GM10266 (cell line): ENCODE data around the gene ADORA2A.

ENCODE experiments used
- DNase-seq: peaks from one replicate; pipeline ENCODE4 v3.0.0; 2012; ENCODE audit errors: extremely low spot score
- TF ChIP-seq, protein P1 (sequence below): IDR thresholded peaks from 2 replicates; pipeline ENCODE4 v1.5.1; 2012; ENCODE audit warnings: mild to moderate bottlenecking, low read depth; ENCODE audit not compliant: control insufficient read depth, insufficient read depth; ENCODE audit errors: missing control alignments

ADORA2A gene

DNA sequence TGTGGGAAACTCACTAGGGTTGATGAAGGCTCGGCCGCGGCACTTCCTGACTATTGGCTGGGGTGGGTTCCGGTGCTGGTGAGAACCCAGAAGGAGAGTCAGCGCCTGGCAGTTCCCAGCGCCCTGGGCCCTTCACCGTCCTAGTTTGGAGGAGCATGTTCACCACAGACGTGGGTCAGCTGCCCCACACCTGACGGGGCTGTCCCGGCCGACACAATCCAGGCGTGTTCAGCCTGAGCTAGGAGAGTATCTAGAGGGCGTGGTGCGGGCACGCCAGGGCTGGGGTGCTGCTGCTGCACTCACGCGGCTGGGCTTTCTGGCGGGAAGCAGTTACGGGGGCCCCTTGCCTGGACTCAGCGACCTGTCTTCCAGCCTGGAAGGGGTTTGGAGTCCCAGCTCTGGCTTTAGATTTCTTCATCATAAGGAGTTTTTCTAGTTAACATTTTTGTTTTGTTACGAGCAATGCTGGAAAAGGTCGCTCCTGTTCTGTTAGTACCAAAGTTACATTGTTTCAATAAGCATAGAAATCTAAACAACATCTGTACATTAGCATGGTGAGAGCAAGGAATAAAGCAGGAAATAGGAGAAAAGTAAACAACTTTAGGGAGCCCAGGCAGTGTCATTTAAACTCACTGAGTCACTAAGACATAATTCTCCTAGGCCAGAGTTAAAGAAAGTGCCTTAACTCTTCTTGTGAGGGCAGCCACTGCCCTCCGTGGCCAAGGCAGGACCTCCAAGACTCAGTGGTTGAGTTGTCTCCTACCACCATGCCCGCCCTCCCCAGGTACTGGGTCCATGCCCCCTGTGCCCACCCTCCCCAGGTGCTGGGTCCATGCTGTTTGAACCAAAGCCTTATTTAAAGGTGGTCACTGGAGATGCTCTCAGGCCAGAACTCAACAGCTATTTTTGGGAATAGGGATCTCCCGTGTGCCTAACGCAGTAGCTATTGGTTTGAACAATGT is 12.1 kb upstream of the ADORA2A start:
- TF ChIP-seq, protein P1, sequence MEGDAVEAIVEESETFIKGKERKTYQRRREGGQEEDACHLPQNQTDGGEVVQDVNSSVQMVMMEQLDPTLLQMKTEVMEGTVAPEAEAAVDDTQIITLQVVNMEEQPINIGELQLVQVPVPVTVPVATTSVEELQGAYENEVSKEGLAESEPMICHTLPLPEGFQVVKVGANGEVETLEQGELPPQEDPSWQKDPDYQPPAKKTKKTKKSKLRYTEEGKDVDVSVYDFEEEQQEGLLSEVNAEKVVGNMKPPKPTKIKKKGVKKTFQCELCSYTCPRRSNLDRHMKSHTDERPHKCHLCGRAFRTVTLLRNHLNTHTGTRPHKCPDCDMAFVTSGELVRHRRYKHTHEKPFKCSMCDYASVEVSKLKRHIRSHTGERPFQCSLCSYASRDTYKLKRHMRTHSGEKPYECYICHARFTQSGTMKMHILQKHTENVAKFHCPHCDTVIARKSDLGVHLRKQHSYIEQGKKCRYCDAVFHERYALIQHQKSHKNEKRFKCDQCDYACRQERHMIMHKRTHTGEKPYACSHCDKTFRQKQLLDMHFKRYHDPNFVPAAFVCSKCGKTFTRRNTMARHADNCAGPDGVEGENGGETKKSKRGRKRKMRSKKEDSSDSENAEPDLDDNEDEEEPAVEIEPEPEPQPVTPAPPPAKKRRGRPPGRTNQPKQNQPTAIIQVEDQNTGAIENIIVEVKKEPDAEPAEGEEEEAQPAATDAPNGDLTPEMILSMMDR, result no peak
- no peak for DNase-seq

DNA sequence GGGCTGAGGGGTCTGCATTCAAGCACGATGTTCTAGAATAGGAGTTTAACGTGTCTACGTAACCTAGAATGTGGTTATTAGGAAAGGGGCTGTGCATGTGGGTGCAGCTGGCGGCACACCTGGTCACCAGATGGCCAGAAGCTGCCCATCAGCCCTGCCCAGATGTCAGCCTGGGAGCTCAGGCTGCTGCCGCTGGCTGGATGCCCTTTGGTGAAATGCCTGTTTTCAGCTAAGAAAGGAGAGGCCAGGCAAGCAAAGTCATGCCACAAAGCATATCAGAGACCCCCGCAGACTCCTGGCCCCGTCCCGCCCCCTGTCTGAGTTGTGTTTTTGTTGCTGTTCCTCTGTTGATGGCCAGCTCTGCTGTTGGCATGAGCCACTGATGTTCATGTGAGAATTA is 11.3 kb upstream of the ADORA2A start:
- TF ChIP-seq, protein P1, result no peak
- no peak for DNase-seq

DNA sequence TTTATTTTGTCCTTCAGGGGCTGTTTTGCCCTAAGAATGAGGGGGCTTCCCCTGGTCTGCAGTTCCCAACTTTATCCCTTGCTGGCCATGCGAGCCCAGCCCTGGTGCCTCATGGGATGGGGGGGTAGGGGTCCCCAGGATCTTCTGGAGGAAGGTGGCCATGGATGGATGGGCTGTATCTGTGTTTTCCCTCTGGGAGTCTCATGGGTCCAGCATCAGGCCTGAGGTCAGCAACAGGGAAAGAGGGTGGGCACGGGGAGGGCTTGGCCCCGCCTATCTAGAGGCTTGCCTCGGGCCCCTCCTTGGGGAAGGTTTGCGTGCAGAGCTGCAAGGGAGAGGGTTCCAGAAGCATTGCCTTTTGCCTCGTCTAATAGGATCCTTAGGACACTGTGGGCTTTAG is 10.8 kb upstream of the ADORA2A start:
- no peak for DNase-seq
- TF ChIP-seq, protein P1, result no peak

DNA sequence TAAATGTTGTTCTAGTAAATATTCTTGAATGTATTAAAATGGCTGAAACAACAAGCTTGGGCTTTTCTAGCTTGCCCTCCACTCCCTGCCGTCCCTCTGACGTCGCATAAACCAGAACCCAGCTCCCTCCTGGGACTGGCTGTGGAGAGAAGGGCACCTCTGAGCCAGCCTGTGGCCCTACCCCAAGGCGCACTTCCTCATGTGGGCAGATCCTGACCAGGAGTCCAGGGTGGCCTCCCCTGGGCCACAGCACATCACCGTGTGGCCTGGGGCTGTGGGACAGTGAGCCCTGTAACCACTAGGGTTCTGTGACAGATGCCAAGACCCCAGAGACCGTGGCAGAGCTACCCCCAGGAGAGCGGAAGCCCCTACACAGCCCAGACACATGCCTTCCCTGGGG is 10.2 kb upstream of the ADORA2A start:
- TF ChIP-seq, protein P1, result no peak
- DNase-seq, result no peak

DNA sequence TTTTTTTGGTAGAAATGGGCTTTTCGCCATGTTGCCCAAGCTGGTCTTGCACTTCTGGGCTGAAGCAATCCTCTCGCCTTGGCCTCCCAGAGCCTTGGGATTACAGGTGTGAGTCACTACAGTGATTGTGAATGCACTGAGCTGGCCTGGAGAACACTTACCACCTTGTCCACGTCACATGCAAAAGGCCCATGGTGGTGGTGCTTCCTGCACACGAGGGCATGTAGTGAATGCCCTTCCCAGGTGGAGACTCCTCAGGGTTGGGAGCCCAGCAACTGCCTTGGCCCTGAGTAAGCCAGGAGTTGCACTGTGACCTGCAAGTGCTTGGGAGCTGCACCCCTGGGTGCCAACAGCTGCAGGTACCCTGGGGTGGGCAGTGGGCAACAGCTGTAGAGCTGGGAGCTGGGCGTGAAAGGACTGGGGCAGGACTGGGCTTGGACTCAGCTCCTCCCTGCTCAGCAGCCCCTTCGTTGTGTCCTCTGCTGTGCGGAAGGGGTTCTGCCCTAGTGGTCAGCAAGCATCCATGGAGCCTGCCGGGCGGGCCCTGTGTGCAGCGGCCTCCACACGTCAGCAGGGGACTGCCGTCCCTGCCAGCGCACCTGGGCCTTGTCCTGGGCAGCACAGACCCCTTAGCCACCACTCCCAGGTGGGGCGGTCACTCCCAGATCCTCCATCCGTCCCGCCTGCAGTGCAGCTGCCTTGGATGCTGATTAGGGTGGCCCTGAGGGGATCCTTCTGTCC is 9.3 kb upstream of the ADORA2A start:
- no peak for DNase-seq
- TF ChIP-seq, protein P1, result no peak

DNA sequence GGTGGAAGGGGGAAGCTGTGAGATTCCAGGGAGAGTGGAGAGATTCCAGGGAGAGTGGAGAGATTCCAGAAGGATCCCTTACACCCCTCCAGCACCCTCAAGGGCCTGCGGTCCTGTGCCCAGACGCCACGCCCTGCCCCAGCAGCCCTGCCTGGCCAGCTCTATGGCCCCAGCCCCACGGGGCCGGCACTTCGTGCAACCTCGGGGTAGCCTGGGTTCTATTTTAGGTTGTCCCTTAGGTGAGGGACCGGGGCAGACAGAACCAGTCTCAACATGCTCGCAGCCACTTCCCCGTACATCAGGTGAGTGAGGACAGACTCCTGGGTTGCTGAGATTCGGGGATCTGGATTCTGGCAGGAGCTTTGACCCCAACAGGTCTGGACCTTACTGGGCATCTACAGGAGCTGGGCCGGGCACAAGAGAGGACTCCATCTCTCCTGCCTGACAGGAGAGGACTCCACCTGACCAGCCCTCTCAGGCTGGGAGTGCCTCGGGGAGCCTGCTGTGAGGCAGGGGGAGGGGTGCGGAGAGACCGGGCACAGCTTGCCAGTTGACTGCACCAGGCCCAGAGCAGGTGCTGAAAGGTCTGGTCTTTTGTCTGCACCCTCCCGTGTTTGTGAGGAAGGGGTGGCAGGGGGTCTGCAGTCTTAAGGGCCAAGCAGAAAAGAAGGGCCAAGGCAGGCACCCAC is 8.5 kb upstream of the ADORA2A start:
- no peak for DNase-seq
- TF ChIP-seq, protein P1, result no peak
